Astrocyte (in vitro differentiated cells and primary cell): Measurements from ENCODE around the gene APPL1. TPM values are rescaled to one million over a fixed set of nuclear protein-coding genes. Genes with fewer than 3 reads are reported as not detected.

ENCODE experiments used
- DNase-seq: peaks from one replicate; pipeline ENCODE4 v3.0.0-alpha.2; 2010; ENCODE audit warnings: low read depth
- FAIRE-seq: peaks from 2 replicates; lab custom pipeline; 2011; peaks lifted over from hg19 to GRCh38; lab: Jason Lieb, UNC
- H2AFZ ChIP-seq: 2 replicates; pipeline ENCODE4 v1.6.0; 2012; ENCODE audit warnings: low read depth, low read length, inconsistent platforms
- H3K27ac ChIP-seq: 2 replicates; pipeline ENCODE4 v1.5.1; 2011; ENCODE audit warnings: low read depth, low read length, inconsistent platforms
- H3K27me3 ChIP-seq: 2 replicates; pipeline ENCODE4 v1.6.0; 2011; ENCODE audit warnings: low read length, inconsistent platforms; ENCODE audit not compliant: insufficient read depth
- H3K36me3 ChIP-seq: 2 replicates; pipeline ENCODE4 v1.5.1; 2011; ENCODE audit warnings: low read length, inconsistent platforms; ENCODE audit not compliant: insufficient read depth
- H3K4me1 ChIP-seq: 2 replicates; pipeline ENCODE4 v1.5.1; 2011; ENCODE audit warnings: low read length, inconsistent platforms; ENCODE audit not compliant: insufficient read depth
- H3K4me2 ChIP-seq: 2 replicates; pipeline ENCODE4 v1.6.0; 2012; ENCODE audit warnings: low read length, inconsistent platforms
- H3K4me3 ChIP-seq: 2 replicates; pipeline ENCODE4 v1.5.1; 2011; ENCODE audit warnings: low read depth, mild to moderate bottlenecking, low read length, inconsistent platforms; ENCODE audit not compliant: insufficient read depth
- H3K79me2 ChIP-seq: 2 replicates; pipeline ENCODE4 v1.6.0; 2012; ENCODE audit warnings: mild to moderate bottlenecking, low read length, inconsistent platforms; ENCODE audit not compliant: insufficient read depth
- H3K9ac ChIP-seq: 2 replicates; pipeline ENCODE4 v1.6.0; 2012; ENCODE audit warnings: mild to moderate bottlenecking, low read length, inconsistent platforms
- H3K9me3 ChIP-seq: 2 replicates; pipeline ENCODE4 v1.5.1; 2012; ENCODE audit warnings: low read depth, mild to moderate bottlenecking, low read length, inconsistent platforms; ENCODE audit not compliant: insufficient read depth
- H4K20me1 ChIP-seq: 2 replicates; pipeline ENCODE4 v1.6.0; 2012; ENCODE audit warnings: low read length, inconsistent platforms; ENCODE audit not compliant: insufficient read depth
- H3K27ac Mint-ChIP-seq: one replicate; pipeline ENCODE4 v1.8.0; 2021; ENCODE audit warnings: mild to moderate bottlenecking, mixed read lengths; ENCODE audit not compliant: unreplicated experiment
- H3K27me3 Mint-ChIP-seq: one replicate; pipeline ENCODE4 v1.8.0; 2021; ENCODE audit warnings: low read depth, mixed read lengths; ENCODE audit not compliant: unreplicated experiment
- H3K36me3 Mint-ChIP-seq: one replicate; pipeline ENCODE4 v1.8.0; 2021; ENCODE audit warnings: low read depth, mixed read lengths; ENCODE audit not compliant: unreplicated experiment
- H3K4me1 Mint-ChIP-seq: one replicate; pipeline ENCODE4 v1.8.0; 2021; ENCODE audit warnings: low read depth, mixed read lengths; ENCODE audit not compliant: unreplicated experiment
- H3K4me3 Mint-ChIP-seq: one replicate; pipeline ENCODE4 v1.8.0; 2021; ENCODE audit warnings: mild to moderate bottlenecking, moderate library complexity, mixed read lengths; ENCODE audit not compliant: unreplicated experiment
- H3K9me3 Mint-ChIP-seq: one replicate; pipeline ENCODE4 v1.8.0; 2021; ENCODE audit warnings: mild to moderate bottlenecking, mixed read lengths; ENCODE audit not compliant: unreplicated experiment
- EZH2 ChIP-seq: IDR thresholded peaks from 2 replicates; pipeline ENCODE4 v1.6.1; 2012; ENCODE audit warnings: mild to moderate bottlenecking, low read length, inconsistent platforms; ENCODE audit not compliant: insufficient read depth
- total RNA-seq: library from RNA; stranded (reverse); gene quantifications from 2 replicates; pipeline ENCODE4 v1.2.1, GENCODE V29; 2021
- TF ChIP-seq, protein P1 (sequence below): IDR thresholded peaks from 2 replicates; pipeline ENCODE4 v1.5.1; 2011; ENCODE audit warnings: low read depth, mild to moderate bottlenecking, inconsistent platforms, low read length, moderate library complexity; ENCODE audit not compliant: insufficient read depth

Gene APPL1
- total RNA-seq, 1 donor from 2014 or later, result 27.7 TPM

DNA sequence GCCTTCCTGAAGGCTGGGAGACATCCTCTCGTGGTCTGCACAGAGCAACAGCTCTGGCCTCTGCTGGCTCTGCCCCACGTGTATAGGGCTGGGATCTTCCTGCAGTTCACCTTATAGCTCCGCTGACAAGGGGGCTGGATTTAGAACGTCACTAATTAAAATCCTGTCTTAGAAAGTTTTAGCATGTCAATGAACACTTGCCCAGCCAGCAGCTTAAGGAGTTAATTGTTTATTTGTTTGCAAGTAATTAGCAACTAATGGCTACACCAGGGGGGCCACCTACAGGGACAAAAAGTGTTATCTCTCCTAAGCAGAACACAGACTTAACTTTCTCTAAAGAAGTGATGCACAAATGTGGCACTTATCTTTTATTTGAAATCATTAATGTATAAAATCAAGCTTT, 27.6 kb upstream of the APPL1 start, which contains the start of gene HESX1:
Gene HESX1, minus strand, starts transcription at position 84 of the 403 bp plus-strand sequence. Its CDS starts 60 bp downstream, at position 24.
- no peak within 1 kb of the TSS for H2AFZ ChIP-seq
- H3K27ac ChIP-seq, result no peak within 1 kb of the TSS
- Mint-ChIP-seq H3K27me3 (no peaks in the 10 kb centered on the region), H3K9me3 (no peaks in the 10 kb centered on the region), H3K36me3 (peaks cover 3% of the 10 kb centered on the region), H3K27ac (no peak within 1 kb of the TSS), H3K4me3 (no peak within 1 kb of the TSS), H3K4me1 (no peaks in the 10 kb centered on the region)
- H3K4me3 ChIP-seq, result no peak within 1 kb of the TSS
- no peaks in the 10 kb centered on the region for H4K20me1 ChIP-seq
- FAIRE-seq, result no peak
- H3K36me3 ChIP-seq, result no peaks in the 10 kb centered on the region
- no peaks in the 10 kb centered on the region for H3K4me1 ChIP-seq
- no peak within 1 kb of the TSS for H3K4me2 ChIP-seq
- TF ChIP-seq, protein P1, sequence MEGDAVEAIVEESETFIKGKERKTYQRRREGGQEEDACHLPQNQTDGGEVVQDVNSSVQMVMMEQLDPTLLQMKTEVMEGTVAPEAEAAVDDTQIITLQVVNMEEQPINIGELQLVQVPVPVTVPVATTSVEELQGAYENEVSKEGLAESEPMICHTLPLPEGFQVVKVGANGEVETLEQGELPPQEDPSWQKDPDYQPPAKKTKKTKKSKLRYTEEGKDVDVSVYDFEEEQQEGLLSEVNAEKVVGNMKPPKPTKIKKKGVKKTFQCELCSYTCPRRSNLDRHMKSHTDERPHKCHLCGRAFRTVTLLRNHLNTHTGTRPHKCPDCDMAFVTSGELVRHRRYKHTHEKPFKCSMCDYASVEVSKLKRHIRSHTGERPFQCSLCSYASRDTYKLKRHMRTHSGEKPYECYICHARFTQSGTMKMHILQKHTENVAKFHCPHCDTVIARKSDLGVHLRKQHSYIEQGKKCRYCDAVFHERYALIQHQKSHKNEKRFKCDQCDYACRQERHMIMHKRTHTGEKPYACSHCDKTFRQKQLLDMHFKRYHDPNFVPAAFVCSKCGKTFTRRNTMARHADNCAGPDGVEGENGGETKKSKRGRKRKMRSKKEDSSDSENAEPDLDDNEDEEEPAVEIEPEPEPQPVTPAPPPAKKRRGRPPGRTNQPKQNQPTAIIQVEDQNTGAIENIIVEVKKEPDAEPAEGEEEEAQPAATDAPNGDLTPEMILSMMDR, result no peak
- TF ChIP-seq EZH2, result no peak
- H3K79me2 ChIP-seq, result no peaks in the 10 kb centered on the region
- no peaks in the 10 kb centered on the region for H3K9me3 ChIP-seq
- H3K27me3 ChIP-seq, result no peaks in the 10 kb centered on the region
- no peak within 1 kb of the TSS for H3K9ac ChIP-seq
- DNase-seq, result no peak

DNA sequence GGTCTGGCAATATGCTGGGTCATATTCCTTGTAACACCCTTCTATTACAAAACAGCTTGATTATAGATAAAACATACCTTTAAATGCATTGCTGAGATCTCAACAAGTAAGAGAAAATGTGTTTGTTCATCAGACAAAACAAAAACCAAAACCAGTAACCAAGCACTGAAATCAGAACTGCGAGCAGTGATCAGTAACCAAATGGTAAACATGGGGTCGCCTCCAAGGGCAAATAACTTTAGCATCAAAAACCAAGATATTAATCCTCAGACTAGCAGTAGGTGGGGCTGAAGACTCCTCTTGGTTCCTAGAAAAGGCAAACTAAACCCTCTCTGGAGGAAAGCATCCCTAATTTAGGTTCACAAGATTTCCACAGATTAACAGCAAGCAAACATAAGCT, 21.1 kb upstream of the APPL1 start:
- Mint-ChIP-seq H3K27ac (no peak overlapping the region), H3K4me1 (no peaks in the 10 kb centered on the region), H3K4me3 (no peak overlapping the region), H3K36me3 (peaks cover under 1% of the 10 kb centered on the region), H3K9me3 (no peaks in the 10 kb centered on the region), H3K27me3 (peaks cover 2% of the 10 kb centered on the region)
- no peak for FAIRE-seq
- Histone ChIP-seq H4K20me1 (no peaks in the 10 kb centered on the region), H3K27me3 (no peaks in the 10 kb centered on the region), H3K27ac (no peak overlapping the region), H3K4me1 (no peaks in the 10 kb centered on the region), H3K79me2 (no peaks in the 10 kb centered on the region), H3K4me2 (no peak overlapping the region), H2AFZ (no peak overlapping the region), H3K9me3 (no peaks in the 10 kb centered on the region), H3K4me3 (no peak overlapping the region), H3K36me3 (no peaks in the 10 kb centered on the region), H3K9ac (no peak overlapping the region)
- no peak for DNase-seq
- TF ChIP-seq EZH2, result no peak
- TF ChIP-seq, protein P1, result no peak

DNA sequence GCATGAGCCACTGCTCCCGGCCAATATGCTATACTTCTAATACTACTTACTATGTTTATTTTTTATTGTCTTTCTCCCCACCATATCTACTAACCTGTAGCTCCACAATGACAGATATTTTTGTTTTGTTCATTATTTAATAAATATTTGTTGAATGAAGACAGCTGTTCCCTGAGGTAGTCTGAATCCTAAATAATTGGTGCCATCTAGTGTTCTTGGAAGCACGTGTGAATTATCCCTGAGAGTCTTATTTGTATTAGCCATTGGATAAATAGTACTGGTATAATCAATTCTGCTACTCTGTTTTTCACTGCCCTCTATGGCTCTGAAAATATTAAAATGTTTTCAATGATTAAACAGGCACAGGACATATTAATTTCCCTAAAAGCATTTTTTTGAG, 5.6 kb upstream of the APPL1 start:
- H3K79me2 ChIP-seq, result no peaks in the 10 kb centered on the region
- peak; percentile 18 for DNase-seq
- no peaks in the 10 kb centered on the region for H3K36me3 ChIP-seq
- no peak overlapping the region for H3K4me3 ChIP-seq
- no peaks in the 10 kb centered on the region for H3K27me3 ChIP-seq
- Mint-ChIP-seq H3K4me1 (peaks cover 8% of the 10 kb centered on the region), H3K9me3 (no peaks in the 10 kb centered on the region), H3K36me3 (peaks cover 1% of the 10 kb centered on the region), H3K27me3 (no peaks in the 10 kb centered on the region), H3K4me3 (no peak overlapping the region), H3K27ac (no peak overlapping the region)
- no peak overlapping the region for H2AFZ ChIP-seq
- H3K9ac ChIP-seq, result no peak overlapping the region
- peaks cover 3% of the 10 kb centered on the region for H3K4me1 ChIP-seq
- no peak overlapping the region for H3K27ac ChIP-seq
- H4K20me1 ChIP-seq, result no peaks in the 10 kb centered on the region
- FAIRE-seq, result no peak
- H3K9me3 ChIP-seq, result no peaks in the 10 kb centered on the region
- H3K4me2 ChIP-seq, result no peak overlapping the region
- no peak for TF ChIP-seq EZH2
- TF ChIP-seq, protein P1, result peak; percentile 28
